ENCODE results near the gene DCAF16.

- TF ChIP-seq EZH2 (IDR thresholded peaks at IDR 0.05) (no peak), CTCF (IDR thresholded peaks at IDR 0.05) (no peak), EZH2phosphoT487 (IDR thresholded peaks at IDR 0.05) (no peak)
Measured at GRCh38 chr4:17773135-17773698, 37.3 kb downstream of the DCAF16 start.

Data from neural progenitor cell (in vitro differentiated cells).